ENCODE measurements around the gene ANKDD1A.

The ANKDD1A gene

DNA sequence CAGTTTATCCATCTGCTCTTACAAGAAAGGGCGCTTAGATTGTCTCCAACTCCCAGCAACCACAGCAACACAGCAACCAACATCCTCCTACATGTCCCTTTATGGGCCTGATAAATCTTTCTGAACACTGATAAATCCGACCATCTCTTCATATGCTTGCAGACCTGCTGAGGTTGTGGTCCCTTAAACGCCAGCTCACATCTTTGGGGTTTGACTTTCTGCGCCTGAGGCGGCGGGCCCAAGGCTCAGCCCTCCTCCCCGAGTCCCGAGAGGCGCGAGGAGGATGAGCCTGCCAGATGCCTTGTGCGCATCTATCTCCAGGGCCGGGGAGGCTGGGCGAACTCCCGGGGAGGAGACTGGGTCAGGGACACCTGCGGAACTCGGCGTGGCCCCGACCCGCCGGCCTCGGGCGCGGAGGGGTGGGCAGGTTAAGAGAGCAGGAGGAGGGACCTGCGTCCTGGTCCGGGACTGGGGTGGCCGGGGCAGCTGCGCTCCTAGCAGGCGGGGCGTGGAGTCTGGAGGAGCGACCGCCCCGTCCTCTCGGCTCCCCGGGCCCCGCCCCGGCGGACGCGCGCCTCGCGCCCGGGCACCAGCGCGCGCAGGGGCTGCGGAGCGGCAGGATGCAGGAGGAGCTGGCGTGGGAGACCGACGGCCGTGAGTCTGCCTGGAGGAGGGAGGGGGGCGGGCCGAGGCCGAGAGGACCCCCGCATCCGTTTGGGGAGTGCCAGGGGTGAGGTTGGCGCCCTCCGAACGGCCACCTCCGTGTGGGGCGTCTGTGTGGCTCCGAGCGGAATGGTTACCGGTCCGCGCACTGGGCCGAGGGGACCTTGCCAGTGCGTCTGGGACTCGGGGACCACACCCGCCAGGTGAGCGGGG lies at the start of gene ANKDD1A:
Gene ANKDD1A (plus strand): TSS at position 592 of the 876 bp plus-strand sequence. CDS start 29 bp downstream, at position 621.
- no peak for DNase-seq

DNA sequence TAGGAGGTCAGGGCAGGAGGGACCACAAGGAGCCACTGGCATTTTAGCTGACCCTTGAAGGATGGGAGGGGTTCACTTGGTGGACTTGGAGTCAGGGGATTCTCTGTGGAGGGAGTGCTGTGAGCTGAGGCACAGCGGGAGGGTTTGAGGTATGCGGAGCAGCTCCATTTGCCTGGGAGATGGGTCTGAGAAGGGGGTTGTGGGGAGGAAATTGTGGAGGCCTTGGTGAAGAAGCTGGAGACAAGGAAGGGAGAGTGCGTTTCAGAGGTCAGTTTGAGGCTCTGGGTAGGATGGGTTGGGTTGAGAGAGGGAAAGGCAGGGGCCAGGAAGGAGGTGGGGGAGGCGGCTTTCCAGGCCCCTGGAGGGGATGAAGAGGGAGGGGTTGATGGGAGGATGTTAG lies 49.7 kb upstream of the ANKDD1A start:
- no peak for DNase-seq

DNA sequence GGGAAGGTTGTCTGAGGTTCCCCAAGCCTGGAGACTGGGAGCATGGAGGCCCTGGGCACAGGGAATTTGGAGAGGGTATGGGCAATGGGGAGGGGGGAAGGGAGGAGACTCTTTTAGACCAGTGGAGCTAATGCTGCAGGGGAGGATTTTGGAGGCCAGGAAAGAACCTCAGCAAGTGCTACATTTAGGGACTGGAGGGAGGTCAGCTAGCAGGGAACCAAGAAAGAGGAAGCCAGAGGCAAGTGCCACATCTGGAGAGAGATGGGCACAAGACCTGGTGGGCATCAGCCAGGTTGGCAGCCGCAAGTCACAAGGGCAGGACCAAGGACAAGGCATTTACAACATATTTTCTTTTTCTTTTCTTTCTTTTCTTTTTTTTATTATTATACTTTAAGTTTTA lies 49.3 kb upstream of the ANKDD1A start:
- DNase-seq = no peak

DNA sequence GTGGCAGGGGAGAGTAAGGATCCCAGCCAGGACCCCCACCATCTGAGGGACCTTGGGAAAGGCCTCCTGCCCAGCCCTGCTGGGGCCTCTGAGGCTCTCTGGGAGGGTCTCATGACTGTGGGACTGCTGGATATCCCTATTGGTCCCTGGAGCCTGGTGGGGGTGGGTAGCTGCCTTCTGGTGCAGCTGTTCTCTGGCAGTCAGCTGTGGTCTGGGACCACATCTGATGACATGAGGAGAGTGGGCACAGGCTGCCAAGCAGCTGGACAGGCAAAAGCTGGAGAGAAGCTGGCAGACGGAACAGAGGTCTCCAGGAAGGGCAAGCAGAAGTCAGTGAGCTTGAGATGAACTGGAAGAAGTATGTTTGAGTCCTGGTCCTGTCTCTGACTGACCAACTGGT lies 47.6 kb upstream of the ANKDD1A start:
- DNase-seq = no peak

DNA sequence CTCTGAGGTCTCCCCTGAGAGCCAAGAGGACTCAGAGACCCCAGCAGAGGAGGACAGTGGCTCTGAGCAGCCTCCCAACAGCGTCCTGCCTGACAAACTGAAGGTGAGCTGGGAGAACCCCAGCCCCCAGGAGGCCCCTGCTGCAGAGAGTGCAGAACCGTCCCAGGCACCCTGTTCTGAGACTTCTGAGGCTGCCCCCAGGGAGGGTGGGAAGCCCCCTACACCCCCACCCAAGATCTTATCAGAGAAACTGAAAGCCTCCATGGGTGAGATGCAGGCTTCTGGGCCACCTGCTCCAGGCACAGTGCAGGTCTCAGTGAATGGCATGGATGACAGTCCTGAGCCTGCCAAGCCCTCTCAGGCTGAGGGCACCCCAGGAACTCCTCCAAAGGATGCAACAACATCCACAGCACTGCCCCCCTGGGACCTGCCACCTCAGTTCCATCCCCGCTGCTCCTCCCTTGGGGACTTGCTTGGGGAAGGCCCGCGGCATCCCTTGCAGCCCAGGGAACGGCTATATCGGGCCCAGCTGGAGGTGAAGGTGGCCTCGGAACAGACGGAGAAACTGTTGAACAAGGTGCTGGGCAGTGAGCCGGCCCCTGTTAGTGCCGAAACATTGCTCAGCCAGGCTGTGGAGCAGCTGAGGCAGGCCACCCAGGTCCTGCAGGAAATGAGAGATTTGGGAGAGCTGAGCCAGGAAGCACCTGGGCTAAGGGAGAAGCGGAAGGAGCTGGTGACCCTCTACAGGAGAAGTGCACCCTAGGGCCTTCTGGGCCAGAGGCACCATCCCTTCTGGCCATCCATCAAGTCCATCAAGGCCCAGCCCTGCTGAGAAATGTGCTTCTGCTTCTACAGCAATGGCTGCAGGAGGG lies 46.3 kb upstream of the ANKDD1A start:
- no peak for DNase-seq

DNA sequence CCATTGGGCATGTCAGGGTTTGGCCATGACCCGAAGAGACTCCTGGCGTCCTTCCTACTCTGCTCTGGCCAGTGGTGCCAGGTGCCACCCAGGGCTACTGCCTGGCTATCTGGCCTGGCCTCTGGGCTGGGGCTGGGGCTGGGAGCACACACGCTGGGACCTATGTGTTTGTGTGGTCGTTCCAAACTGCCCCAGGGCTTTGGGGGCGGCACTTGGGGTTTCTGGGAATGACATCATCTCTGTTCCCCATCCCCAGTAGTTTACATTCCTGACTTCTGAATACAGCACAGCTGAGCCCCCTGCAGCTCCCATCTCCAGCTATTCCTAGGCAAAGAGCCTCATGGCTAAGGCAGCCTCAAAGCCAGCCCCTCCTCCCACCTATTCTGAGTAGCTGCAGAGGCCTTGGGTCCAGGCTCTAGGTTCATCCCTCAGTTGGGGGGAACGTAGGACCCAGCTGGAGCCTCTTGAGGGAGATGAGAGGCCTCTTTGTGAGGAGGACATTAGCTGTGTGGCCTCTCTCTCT lies 45.6 kb upstream of the ANKDD1A start:
- DNase-seq = no peak

DNA sequence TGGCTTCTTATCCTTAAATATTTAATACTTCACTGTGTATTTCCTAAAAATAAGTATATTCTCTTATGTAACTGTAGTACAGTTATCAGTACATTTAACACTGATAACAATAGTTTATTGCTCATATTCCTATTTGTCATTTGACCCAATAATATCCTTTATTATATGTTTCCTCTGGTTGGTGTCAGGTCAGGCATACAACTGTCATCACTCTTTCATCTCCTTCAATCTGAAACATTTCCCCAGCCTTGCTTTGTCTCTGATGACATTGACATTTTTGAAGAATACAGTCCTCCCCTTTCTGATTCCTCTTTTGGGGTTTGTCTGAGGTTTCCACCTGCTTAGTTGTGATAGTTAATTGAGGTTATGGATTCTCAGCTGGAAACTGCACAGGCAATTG lies 42.2 kb upstream of the ANKDD1A start:
- DNase-seq = no peak

DNA sequence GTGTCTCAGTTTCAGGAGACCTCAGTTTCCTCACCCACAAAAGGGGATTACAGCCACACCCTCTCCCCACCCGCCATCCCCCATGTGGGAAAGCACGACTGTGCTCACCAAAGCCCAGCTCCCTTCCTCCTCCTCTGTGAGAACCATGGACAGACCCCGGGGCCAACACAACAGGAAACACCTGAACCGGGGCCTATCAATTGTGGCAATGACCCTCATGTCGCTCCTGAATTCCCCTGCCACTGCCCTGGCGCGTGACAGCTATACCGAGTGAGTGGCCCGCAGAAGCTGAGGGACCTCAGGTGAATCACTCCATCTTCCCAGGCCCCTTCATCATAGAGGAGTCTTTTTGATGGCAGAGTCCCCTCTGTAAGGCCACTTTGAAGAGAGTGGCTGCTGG lies 41.3 kb upstream of the ANKDD1A start:
- no peak for DNase-seq

DNA sequence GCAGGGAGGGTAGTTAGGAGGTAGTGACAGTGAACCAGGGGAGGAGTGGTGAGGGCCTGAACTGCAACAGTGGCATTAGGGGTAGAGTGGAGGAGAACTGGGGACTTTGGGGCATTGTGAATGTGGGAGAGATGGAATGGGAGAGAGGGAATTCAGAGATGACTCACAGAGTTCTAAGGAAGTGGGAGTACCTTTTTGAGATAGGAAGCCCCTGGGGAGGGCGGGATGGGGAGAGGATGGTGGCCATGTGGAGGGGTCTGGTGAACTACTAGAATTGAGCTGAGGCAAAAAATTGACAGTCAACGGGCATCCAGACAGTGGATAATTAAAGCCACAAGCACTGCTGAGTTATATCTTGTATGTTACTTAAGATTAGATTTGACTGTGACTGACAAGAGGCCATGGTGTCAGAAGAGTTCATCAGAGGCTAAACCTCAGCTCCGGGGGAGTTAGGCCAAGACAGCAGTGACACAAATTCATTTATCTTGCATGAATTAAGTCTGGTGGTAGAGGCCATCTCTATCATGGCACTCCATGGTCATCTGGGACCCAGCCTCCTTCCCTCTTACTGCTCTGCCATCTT lies 36.0 kb upstream of the ANKDD1A start:
- DNase-seq = no peak

DNA sequence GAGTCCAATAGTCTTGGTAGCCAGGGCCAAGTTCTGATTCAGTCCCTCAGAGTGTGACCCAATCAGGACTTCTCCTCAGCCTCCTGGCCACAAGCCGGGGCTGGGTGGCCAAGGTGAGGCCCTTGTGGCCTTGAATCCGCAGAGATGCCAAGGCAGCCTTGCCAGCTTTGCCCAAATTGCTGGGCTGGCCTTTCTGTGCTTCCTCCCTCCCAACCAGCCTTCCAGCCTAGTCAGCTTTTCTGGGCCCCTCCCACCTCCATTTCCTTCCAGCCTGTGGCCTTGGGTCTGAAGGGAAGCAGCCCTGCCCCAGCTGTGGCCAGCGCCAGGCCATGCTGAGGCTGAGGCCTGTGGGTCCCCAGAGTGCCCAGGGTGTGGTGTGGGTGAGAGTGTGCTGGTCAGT lies 34.3 kb upstream of the ANKDD1A start:
- peak; percentile 24 for DNase-seq

DNA sequence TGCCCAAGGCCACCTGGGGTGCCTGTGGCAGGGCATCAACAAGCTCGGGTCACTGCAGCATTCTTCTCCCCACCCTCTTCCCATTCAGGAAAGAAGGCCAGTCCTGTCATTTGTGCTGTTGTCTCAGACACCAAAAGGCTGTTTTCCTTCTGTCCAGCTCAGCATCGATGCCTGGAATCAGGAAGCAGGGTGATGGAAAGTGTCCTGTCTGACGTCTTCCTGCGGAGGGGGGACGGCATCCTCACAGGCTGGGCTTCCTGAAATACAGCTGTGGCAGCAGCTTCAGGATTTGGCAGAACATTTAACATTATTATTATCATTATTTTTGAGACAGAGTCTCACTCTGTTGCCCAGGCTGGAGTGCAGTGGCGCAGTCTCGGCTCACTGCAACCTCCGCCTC lies 33.0 kb upstream of the ANKDD1A start:
- DNase-seq = no peak

DNA sequence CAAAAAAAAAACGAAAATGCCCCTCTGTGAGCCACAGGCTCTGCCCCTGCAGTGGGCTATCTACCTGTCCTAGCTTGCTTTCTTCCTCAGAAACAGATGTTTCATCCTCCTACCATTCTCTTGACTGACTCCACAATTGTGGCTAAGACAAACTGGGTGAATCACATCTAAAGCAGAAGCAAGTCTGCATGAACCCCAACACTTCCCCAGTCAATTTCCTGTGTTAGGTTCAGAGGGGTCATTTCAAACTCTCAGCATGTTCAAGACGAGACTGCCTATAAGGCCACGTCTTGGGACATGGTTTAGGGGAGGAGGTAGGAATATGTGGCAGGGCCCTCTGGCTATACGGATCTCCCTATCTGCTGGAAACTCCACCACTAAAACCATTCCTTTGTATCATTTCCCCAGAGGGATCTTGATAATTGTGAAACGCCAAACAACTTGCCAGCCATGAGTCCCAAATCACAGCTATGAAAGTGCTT lies 28.6 kb upstream of the ANKDD1A start:
- DNase-seq = no peak

DNA sequence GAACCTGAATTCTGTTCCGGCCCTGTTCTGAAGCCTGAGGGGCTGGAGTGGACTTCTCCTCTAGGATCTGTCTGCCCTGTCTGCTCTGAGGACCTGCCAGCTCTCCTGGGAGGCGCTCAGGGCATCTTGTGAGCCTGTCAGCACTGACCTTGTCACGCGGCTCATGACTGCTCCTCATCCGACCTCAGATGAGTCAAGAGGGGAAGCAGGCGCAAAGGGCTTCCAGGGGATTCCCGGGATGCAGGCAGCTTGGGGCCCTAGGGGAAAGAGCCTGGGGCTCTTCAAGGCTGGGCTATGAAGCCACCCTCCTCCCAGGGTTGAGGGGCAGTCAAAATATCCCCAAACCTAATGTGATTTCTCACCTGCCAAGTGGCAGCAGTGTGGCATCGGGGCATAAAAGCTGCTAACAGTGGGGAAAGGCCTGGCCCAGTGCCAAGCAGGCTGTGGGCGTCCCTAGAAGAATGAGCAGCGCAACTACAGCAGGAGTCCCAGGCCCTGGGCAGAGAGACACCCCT lies 27.6 kb upstream of the ANKDD1A start:
- no peak for DNase-seq

DNA sequence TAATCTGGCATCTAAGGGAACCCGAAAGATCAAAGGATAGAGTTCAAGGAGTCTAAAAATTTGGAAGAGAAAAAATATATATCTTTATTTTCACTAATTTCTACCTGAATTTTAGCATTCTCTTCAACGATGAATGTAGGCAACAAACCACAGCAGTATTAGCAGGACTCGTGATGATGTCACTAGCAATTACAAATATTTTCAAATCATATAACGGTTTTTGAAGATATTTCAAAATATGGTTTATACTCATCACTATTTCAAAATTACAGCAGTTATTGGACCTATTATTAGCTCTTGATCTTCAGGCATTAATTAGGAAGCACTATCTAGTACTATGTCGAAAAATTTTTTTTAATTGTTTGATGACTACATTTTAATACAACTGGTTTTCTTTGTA lies 27.0 kb upstream of the ANKDD1A start:
- DNase-seq = no peak

DNA sequence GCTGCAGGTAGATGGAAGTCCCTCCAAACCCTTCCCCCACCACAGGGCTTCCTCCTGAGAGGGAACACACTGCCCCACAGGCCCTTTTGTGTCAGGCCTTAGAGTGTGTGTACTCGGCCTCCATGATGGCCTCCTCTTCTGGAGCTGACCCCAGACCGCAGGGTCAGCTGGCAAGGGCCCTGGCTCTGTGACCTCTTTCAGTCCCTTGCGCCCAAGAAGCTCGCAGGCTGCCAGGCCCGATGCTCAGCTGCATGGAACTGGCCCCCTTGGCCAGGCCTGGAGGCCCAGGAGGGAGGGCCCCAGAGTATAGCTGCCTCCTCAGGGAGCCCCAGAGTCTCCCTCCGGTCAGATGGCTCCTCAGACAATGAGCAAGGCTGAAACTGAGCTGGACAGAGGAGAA lies 23.4 kb upstream of the ANKDD1A start:
- no peak for DNase-seq

DNA sequence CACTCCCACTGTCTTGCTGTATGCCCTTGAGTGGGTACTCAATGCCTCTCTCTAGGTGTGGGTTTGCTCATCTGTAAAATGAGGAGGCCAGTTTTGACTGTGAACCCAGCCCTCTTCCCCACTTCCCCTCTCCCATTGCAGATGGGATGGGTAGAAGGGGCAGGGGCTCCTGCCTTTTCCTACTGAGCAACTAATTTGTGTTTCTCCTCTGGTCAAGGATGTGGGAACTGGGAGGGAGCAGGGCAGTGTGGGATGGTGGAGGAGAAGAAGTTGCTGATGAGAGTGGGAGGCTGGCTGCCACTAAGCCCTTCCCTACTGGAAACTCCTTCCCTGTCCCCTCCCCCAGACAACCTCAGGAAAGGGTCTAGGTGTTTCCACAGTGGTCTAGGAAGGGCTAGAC lies 20.1 kb upstream of the ANKDD1A start:
- no peak for DNase-seq

DNA sequence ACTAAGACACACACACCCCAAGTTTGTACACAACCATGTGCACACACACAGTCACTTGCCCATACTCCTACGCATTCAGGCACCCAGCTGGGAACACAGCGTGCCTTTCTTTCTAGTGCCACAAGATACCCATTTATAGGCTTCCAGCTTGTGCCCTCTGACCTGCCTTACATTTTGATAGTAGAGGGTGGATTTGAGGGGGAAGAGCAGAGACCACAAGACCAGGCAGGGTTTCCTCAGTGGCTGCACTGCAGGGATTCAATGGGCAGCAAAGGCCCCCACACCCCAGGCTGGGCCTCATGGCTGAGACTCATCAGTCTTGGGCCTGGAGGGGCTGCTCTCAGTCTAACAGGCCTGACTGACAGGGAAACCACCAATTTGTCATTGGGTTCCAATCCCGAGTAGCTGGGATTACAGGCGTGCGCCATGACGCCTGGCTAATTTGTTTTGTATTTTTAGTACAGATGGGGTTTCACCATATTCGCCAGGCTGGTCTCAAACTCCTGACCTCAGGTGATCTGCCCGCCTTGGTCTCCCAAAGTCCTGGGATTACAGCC lies 18.8 kb upstream of the ANKDD1A start:
- DNase-seq = no peak

DNA sequence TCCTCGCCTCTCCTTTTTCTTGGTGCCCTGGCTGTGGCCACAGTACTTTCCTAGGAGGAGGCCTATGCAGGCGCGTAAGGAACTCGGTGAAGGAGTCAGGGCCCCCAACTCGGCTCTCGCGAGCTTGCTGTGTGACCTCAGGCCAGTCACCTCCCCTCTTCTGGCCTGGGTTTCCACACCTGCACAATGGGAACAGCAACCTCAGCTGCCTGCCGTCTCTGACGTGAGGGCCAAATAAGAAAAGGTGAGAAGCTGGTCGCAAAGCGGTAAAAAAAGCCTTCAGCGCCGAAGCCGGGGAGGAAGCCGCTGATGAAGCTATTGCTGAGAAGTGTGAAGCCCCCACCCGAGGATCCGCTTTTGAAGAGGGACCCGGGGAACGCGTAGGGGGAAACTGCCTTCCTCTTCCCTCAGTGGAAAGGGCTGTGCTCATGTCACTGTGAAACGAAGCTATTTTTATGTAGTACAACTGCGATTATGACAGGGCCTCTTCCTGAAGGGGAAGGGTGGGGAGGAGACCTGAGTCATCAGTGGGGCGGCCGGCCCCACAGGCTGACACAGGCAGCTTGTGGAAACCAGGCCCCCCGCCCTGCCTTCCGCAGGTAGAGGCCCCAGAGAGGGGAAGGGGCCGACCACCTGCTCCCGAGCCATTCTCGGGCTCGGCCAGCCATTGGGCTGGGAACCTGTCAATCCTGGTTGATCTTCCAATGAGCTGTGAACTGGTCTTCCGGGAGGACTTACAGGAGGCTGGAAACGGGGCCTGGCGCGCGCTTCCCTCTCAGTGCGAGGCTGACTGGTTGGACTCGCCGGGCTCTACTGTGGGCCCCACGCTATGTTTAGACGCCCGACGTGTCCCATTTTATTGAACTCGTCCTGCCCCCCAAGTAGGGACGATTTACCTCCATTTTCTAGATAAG lies 18.0 kb upstream of the ANKDD1A start:
- no peak for DNase-seq

DNA sequence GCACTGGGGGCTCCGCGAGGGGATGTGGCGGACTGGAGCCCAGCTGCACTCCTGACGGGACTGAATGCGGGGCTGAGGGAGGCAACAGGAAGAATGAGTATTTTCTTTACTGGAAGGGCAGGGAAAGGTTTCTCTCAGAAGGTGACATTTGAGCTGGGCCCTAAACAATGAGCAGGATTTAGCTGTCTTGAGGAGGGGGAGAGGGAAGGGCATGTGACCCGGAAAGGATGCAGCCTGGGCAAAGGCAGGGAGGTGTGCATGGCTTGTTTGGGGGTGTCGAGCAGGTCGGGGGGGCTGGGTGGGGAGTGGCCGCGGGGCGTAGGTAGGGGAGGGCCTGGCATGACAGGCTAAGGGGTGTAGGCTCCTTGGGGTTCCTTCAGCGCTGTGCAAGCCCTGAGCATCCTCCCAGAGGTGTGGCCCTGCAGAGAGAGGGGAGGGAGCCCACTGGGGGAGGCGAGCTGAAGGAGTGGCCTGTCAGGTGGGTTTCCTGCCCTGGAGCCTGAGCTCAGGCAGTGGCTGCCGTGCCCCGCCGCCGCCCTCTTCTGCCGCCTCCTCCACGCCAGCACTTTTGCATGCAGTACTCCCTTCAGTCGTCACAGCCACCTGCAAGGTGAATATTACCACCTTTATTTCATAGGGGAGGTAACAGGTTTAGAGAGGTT lies 17.2 kb upstream of the ANKDD1A start:
- no peak for DNase-seq

DNA sequence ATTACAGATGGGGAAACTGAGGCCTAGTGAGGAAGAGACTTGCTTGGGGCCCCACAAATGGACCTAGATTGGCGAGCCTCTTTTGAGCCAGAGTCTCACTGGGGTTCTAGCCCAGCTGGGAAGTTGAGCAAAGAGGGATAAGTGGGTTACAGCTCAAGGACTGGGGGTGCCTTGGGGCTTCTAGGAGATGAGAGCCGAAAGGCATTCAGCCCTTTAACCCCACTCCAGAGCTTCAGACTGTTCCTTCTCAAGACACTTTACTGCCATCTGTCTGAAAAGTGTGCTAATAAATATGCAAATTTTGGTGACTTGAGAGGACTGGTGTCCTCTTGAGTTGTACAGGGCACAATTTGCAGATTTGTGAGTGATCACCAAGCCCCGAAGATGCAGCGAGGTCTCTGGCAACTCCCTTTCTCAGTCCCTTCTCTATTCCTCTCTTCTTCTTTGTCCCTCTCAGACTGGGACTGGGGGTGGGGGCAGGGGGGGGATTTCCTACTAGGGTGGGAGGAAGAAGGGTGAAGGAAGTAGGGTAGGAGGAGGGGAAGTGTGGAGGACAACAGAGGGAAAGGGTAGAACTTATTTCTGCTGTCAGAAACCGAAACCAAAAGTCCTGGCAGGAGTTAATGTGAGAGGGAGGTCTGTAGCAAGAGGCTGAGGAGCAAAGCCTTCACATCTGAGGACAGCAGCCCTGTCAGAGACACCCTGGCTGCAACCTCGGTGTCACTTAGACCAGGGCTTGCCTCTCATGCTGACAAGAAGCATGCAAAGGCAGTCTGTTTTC lies 16.2 kb upstream of the ANKDD1A start:
- DNase-seq = no peak

Measured in DMS 273 treated with DMSO at 0.1 percent for 48 hours (cell line).